ENCODE measurements around the gene AGO3.

The AGO3 gene

DNA sequence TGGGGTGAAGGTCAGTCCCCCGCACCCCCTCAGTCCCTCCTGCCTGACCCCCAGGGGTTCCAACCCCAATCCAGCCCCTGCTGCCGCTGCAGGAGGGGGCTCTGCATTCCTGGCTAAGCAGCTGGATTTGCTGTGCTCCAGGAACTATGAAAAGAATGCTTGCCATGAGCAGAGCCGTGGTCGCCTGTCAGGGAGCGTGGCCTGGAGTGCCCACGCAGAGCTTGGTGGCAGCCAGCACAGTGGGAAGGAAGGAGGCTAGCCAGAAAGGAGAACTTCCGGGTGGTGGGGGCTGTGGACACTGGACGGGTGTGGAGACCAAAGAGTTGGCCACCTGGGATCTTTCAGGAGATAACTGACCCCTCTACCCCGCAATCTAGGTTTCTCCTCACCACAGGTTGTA, 188.6 kb downstream of the AGO3 start:
- no peak for DNase-seq (ENCODE audit: low read depth)
- TF ChIP-seq, protein P1, sequence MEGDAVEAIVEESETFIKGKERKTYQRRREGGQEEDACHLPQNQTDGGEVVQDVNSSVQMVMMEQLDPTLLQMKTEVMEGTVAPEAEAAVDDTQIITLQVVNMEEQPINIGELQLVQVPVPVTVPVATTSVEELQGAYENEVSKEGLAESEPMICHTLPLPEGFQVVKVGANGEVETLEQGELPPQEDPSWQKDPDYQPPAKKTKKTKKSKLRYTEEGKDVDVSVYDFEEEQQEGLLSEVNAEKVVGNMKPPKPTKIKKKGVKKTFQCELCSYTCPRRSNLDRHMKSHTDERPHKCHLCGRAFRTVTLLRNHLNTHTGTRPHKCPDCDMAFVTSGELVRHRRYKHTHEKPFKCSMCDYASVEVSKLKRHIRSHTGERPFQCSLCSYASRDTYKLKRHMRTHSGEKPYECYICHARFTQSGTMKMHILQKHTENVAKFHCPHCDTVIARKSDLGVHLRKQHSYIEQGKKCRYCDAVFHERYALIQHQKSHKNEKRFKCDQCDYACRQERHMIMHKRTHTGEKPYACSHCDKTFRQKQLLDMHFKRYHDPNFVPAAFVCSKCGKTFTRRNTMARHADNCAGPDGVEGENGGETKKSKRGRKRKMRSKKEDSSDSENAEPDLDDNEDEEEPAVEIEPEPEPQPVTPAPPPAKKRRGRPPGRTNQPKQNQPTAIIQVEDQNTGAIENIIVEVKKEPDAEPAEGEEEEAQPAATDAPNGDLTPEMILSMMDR (IDR thresholded peaks at IDR 0.05; ENCODE audit: low read depth, low read length) = no peak
- TF ChIP-seq MYC (IDR thresholded peaks at IDR 0.05; ENCODE audit: low read depth, low read length) = no peak
- TF ChIP-seq, protein P2, sequence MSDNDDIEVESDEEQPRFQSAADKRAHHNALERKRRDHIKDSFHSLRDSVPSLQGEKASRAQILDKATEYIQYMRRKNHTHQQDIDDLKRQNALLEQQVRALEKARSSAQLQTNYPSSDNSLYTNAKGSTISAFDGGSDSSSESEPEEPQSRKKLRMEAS (IDR thresholded peaks at IDR 0.05; ENCODE audit: low read depth, low read length) = no peak
- TF ChIP-seq POLR2A (IDR thresholded peaks at IDR 0.05; ENCODE audit: extremely low read depth, insufficient read length) = no peak
- no peak overlapping the region for H3K4me3 ChIP-seq (ENCODE audit: low read depth, low read length)
